GM10847 (cell line): Measurements from ENCODE around the gene TACR1.

Source experiments
- POLR2A ChIP-seq: IDR thresholded peaks from 2 replicates; pipeline ENCODE4 v1.6.1; 2011; ENCODE audit not compliant: insufficient read length; ENCODE audit errors: extremely low read depth

Gene TACR1

GRCh38 chr2:74999468-74999867 lies 199.9 kb downstream of the TACR1 start:
- TF ChIP-seq POLR2A = no peak
